Measurements from ENCODE around the gene B3GALT5.
"Not testable (repeated sequence)": the region's sequence is repeated elsewhere in the genome, so short reads cannot be mapped to it uniquely, and the experiment has no call there.

Gene B3GALT5

GRCh38 chr21:39583586-39583985 is 29.2 kb upstream of the B3GALT5 start:
- not testable (repeated sequence) for H3K27me3 ChIP-seq (ENCODE audit: control insufficient read depth, insufficient read depth, low read length); H3K4me1 ChIP-seq (ENCODE audit: control insufficient read depth, insufficient read depth, low read length); H3K4me3 ChIP-seq (ENCODE audit: low read depth, low read length); H3K9ac ChIP-seq (ENCODE audit: low read length); H3K27ac ChIP-seq (ENCODE audit: low read depth, low read length); H3K36me3 ChIP-seq (ENCODE audit: control insufficient read depth, insufficient read depth, low read length)
- peaks cover 16% of the 10 kb centered on the region; the same call in 1 of the 2 replicates for H3K9me3 ChIP-seq (ENCODE audit: control insufficient read depth, insufficient read depth, low read depth, low read length)

- H3K4me1 ChIP-seq (ENCODE audit: control insufficient read depth, insufficient read depth, low read length): no peaks in the 10 kb centered on the region
- H3K9ac ChIP-seq (ENCODE audit: low read length): no peak overlapping the region
- no peaks in the 10 kb centered on the region for H3K27me3 ChIP-seq (ENCODE audit: control insufficient read depth, insufficient read depth, low read length)
- H3K9me3 ChIP-seq (ENCODE audit: control insufficient read depth, insufficient read depth, low read depth, low read length): peaks cover 22% of the 10 kb centered on the region; the same call in 1 of the 2 replicates
- no peak overlapping the region for H3K27ac ChIP-seq (ENCODE audit: low read depth, low read length)
- H3K36me3 ChIP-seq (ENCODE audit: control insufficient read depth, insufficient read depth, low read length): no peaks in the 10 kb centered on the region
- no peak overlapping the region for H3K4me3 ChIP-seq (ENCODE audit: low read depth, low read length)
These were observed 25.4 kb upstream of the B3GALT5 start for GRCh38 chr21:39587376-39587775.

GRCh38 chr21:39588884-39589283 is 23.9 kb upstream of the B3GALT5 start:
- H3K9me3 ChIP-seq (ENCODE audit: control insufficient read depth, insufficient read depth, low read depth, low read length): peaks cover 22% of the 10 kb centered on the region; the same call in 1 of the 2 replicates
- no peak overlapping the region for H3K27ac ChIP-seq (ENCODE audit: low read depth, low read length)
- H3K27me3 ChIP-seq (ENCODE audit: control insufficient read depth, insufficient read depth, low read length): no peaks in the 10 kb centered on the region
- no peaks in the 10 kb centered on the region for H3K4me1 ChIP-seq (ENCODE audit: control insufficient read depth, insufficient read depth, low read length)
- no peak overlapping the region for H3K9ac ChIP-seq (ENCODE audit: low read length)
- no peak overlapping the region for H3K4me3 ChIP-seq (ENCODE audit: low read depth, low read length)
- H3K36me3 ChIP-seq (ENCODE audit: control insufficient read depth, insufficient read depth, low read length): no peaks in the 10 kb centered on the region

GRCh38 chr21:39593522-39593921 is 19.2 kb upstream of the B3GALT5 start:
- Histone ChIP-seq H3K9ac (ENCODE audit: low read length) (no peak overlapping the region), H3K27ac (ENCODE audit: low read depth, low read length) (no peak overlapping the region), H3K9me3 (ENCODE audit: control insufficient read depth, insufficient read depth, low read depth, low read length) (peaks cover 12% of the 10 kb centered on the region), H3K27me3 (ENCODE audit: control insufficient read depth, insufficient read depth, low read length) (no peaks in the 10 kb centered on the region), H3K4me3 (ENCODE audit: low read depth, low read length) (no peak overlapping the region), H3K4me1 (ENCODE audit: control insufficient read depth, insufficient read depth, low read length) (0 out of 2 replicates have a peak, but pooled peaks cover 3% of the 10 kb centered on the region), H3K36me3 (ENCODE audit: control insufficient read depth, insufficient read depth, low read length) (no peaks in the 10 kb centered on the region)

GRCh38 chr21:39595465-39595864 is 17.3 kb upstream of the B3GALT5 start:
- H3K36me3 ChIP-seq (ENCODE audit: control insufficient read depth, insufficient read depth, low read length): no peaks in the 10 kb centered on the region
- H3K9ac ChIP-seq (ENCODE audit: low read length): no peak overlapping the region
- no peak overlapping the region for H3K27ac ChIP-seq (ENCODE audit: low read depth, low read length)
- no peaks in the 10 kb centered on the region for H3K27me3 ChIP-seq (ENCODE audit: control insufficient read depth, insufficient read depth, low read length)
- H3K4me1 ChIP-seq (ENCODE audit: control insufficient read depth, insufficient read depth, low read length): 0 out of 2 replicates have a peak, but pooled peaks cover 3% of the 10 kb centered on the region
- peaks cover 5% of the 10 kb centered on the region for H3K9me3 ChIP-seq (ENCODE audit: control insufficient read depth, insufficient read depth, low read depth, low read length)
- no peak overlapping the region for H3K4me3 ChIP-seq (ENCODE audit: low read depth, low read length)

- H3K27ac ChIP-seq (ENCODE audit: low read depth, low read length): no peak overlapping the region
- H3K27me3 ChIP-seq (ENCODE audit: control insufficient read depth, insufficient read depth, low read length): no peaks in the 10 kb centered on the region
- H3K36me3 ChIP-seq (ENCODE audit: control insufficient read depth, insufficient read depth, low read length): no peaks in the 10 kb centered on the region
- H3K9me3 ChIP-seq (ENCODE audit: control insufficient read depth, insufficient read depth, low read depth, low read length): peaks cover 5% of the 10 kb centered on the region
- H3K4me3 ChIP-seq (ENCODE audit: low read depth, low read length): no peak overlapping the region
- H3K9ac ChIP-seq (ENCODE audit: low read length): no peak overlapping the region
- peaks cover 15% of the 10 kb centered on the region; the same call in 1 of the 2 replicates for H3K4me1 ChIP-seq (ENCODE audit: control insufficient read depth, insufficient read depth, low read length)
These were observed 15.1 kb upstream of the B3GALT5 start for GRCh38 chr21:39597595-39597994.

GRCh38 chr21:39599191-39599970 is 13.4 kb upstream of the B3GALT5 start:
- Histone ChIP-seq H3K9me3 (ENCODE audit: control insufficient read depth, insufficient read depth, low read depth, low read length) (peaks cover 5% of the 10 kb centered on the region), H3K27me3 (ENCODE audit: control insufficient read depth, insufficient read depth, low read length) (no peaks in the 10 kb centered on the region)

GRCh38 chr21:39601187-39601928 is 11.4 kb upstream of the B3GALT5 start:
- Histone ChIP-seq H3K27ac (ENCODE audit: low read depth, low read length) (no peak overlapping the region), H3K36me3 (ENCODE audit: control insufficient read depth, insufficient read depth, low read length) (no peaks in the 10 kb centered on the region; the same call in 1 of the 2 replicates), H3K4me3 (ENCODE audit: low read depth, low read length) (no peak overlapping the region), H3K9me3 (ENCODE audit: control insufficient read depth, insufficient read depth, low read depth, low read length) (no peaks in the 10 kb centered on the region), H3K4me1 (ENCODE audit: control insufficient read depth, insufficient read depth, low read length) (peaks cover 15% of the 10 kb centered on the region; the same call in 1 of the 2 replicates), H3K9ac (ENCODE audit: low read length) (no peak overlapping the region), H3K27me3 (ENCODE audit: control insufficient read depth, insufficient read depth, low read length) (no peaks in the 10 kb centered on the region)

More at GRCh38 chr21:39599191-39599970, 13.4 kb upstream of the B3GALT5 start:
- Histone ChIP-seq H3K4me3 (ENCODE audit: low read depth, low read length) (no peak overlapping the region), H3K27ac (ENCODE audit: low read depth, low read length) (no peak overlapping the region), H3K9ac (ENCODE audit: low read length) (no peak overlapping the region), H3K36me3 (ENCODE audit: control insufficient read depth, insufficient read depth, low read length) (no peaks in the 10 kb centered on the region), H3K4me1 (ENCODE audit: control insufficient read depth, insufficient read depth, low read length) (peaks cover 15% of the 10 kb centered on the region; the same call in 1 of the 2 replicates)

- H3K4me3 ChIP-seq (ENCODE audit: low read depth, low read length): no peak overlapping the region
- H3K27ac ChIP-seq (ENCODE audit: low read depth, low read length): no peak overlapping the region
- H3K9me3 ChIP-seq (ENCODE audit: control insufficient read depth, insufficient read depth, low read depth, low read length): no peaks in the 10 kb centered on the region
- H3K36me3 ChIP-seq (ENCODE audit: control insufficient read depth, insufficient read depth, low read length): no peaks in the 10 kb centered on the region; the same call in 1 of the 2 replicates
- peaks cover 15% of the 10 kb centered on the region; the same call in 1 of the 2 replicates for H3K4me1 ChIP-seq (ENCODE audit: control insufficient read depth, insufficient read depth, low read length)
- no peak overlapping the region for H3K9ac ChIP-seq (ENCODE audit: low read length)
- no peaks in the 10 kb centered on the region for H3K27me3 ChIP-seq (ENCODE audit: control insufficient read depth, insufficient read depth, low read length)
These were observed 10.6 kb upstream of the B3GALT5 start for GRCh38 chr21:39602076-39602689.

GRCh38 chr21:39602793-39603192 is 9.9 kb upstream of the B3GALT5 start:
- no peak overlapping the region for H3K27ac ChIP-seq (ENCODE audit: low read depth, low read length)
- no peaks in the 10 kb centered on the region; the same call in 1 of the 2 replicates for H3K36me3 ChIP-seq (ENCODE audit: control insufficient read depth, insufficient read depth, low read length)
- no peaks in the 10 kb centered on the region for H3K27me3 ChIP-seq (ENCODE audit: control insufficient read depth, insufficient read depth, low read length)
- peaks cover 15% of the 10 kb centered on the region; the same call in 1 of the 2 replicates for H3K4me1 ChIP-seq (ENCODE audit: control insufficient read depth, insufficient read depth, low read length)
- H3K4me3 ChIP-seq (ENCODE audit: low read depth, low read length): no peak overlapping the region
- no peaks in the 10 kb centered on the region for H3K9me3 ChIP-seq (ENCODE audit: control insufficient read depth, insufficient read depth, low read depth, low read length)
- no peak overlapping the region for H3K9ac ChIP-seq (ENCODE audit: low read length)
